ENCODE data around the gene CARS2. TPM values are rescaled to one million over a fixed set of nuclear protein-coding genes. Genes with fewer than 3 reads are reported as not detected.
"Not testable (repeated sequence)": the region's sequence is repeated elsewhere in the genome, so short reads cannot be mapped to it uniquely, and the experiment has no call there.

The CARS2 gene, protein sequence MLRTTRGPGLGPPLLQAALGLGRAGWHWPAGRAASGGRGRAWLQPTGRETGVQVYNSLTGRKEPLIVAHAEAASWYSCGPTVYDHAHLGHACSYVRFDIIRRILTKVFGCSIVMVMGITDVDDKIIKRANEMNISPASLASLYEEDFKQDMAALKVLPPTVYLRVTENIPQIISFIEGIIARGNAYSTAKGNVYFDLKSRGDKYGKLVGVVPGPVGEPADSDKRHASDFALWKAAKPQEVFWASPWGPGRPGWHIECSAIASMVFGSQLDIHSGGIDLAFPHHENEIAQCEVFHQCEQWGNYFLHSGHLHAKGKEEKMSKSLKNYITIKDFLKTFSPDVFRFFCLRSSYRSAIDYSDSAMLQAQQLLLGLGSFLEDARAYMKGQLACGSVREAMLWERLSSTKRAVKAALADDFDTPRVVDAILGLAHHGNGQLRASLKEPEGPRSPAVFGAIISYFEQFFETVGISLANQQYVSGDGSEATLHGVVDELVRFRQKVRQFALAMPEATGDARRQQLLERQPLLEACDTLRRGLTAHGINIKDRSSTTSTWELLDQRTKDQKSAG
- 10 to 100 TPM; 35.8 to 61.4 (median 47.4) TPM for polyA plus RNA-seq (ENCODE audit: insufficient read length in 10 of 10)
- long read RNA-seq, donor 1, transcript CARS2-201 (15 exons, 1,879 nt), result major isoform, 6 of 15 reads
- long read RNA-seq, donor 1, partial matches to known transcripts, result 6 of 15 reads
- long read RNA-seq, donor 1, other reads (novel, unspliced or antisense), result 0 of 15 reads
- long read RNA-seq, donor 2, transcript CARS2-201 (15 exons, 1,879 nt), result major isoform, 13 of 13 reads
- long read RNA-seq, donor 2, partial matches to known transcripts, result 0 of 13 reads
- long read RNA-seq, donor 2, other reads (novel, unspliced or antisense), result 0 of 13 reads
- long read RNA-seq, donor 3, result 0 reads
- long read RNA-seq, donor 4, transcript CARS2-201 (15 exons, 1,879 nt), result major isoform, 6 of 7 reads
- long read RNA-seq, donor 4, partial matches to known transcripts, result 0 of 7 reads
- long read RNA-seq, donor 4, other reads (novel, unspliced or antisense), result 0 of 7 reads
- long read RNA-seq, donor 5, transcript CARS2-201 (15 exons, 1,879 nt), result major isoform, 5 of 11 reads
- long read RNA-seq, donor 5, partial matches to known transcripts, result 5 of 11 reads
- long read RNA-seq, donor 5, other reads (novel, unspliced or antisense), result 0 of 11 reads
- long read RNA-seq, donor 6, transcript CARS2-201 (15 exons, 1,879 nt), result major isoform, 7 of 22 reads
- long read RNA-seq, donor 6, partial matches to known transcripts, result 7 of 22 reads
- long read RNA-seq, donor 6, other reads (novel, unspliced or antisense), result 8 of 22 reads
- long read RNA-seq, donor 7, partial matches to known transcripts, result 0 of 5 reads
- long read RNA-seq, donor 7, other reads (novel, unspliced or antisense), result 0 of 5 reads
- long read RNA-seq, donor 8, partial matches to known transcripts, result 0 of 5 reads
- long read RNA-seq, donor 8, other reads (novel, unspliced or antisense), result 0 of 5 reads
- long read RNA-seq, donor 9, partial matches to known transcripts, result 0 of 2 reads
- long read RNA-seq, donor 9, other reads (novel, unspliced or antisense), result 0 of 2 reads

DNA sequence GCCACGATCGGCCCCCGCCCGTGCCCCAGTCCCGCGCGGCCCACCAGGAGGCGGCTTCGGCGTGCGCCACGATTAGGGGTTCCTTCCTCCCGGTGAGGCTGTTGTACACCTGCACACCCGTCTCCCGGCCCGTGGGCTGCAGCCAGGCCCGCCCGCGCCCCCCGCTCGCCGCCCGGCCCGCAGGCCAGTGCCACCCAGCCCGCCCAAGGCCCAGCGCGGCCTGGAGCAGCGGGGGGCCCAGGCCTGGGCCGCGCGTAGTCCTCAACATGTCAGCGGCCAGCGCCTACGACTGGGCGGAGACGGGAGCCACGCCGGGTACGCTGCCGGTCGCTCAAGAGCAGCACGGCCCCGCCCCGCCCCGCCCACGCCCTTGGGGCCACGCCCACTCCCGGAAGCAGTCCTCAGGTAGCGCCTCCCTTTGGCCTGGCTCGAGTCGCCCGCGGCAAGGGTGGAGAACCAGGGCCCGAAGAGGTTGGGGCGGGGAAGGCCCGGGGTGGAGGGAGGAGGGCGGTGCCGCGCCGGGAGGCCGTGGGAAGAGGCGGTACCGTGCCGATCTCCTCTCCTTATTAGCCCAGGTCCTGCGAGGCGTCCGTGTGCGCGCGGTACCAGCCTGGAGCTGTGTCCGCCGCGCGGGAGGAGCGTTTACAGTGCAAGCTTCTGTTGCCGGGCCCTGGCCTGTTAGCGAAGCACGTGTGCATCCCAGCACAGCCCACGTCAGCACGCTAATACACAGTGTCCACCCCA lies at the start of gene CARS2:
Gene CARS2 (minus strand): TSS at position 291 of the 744 bp plus-strand sequence. CDS start 23 bp downstream, at position 268.
- DNase-seq, result peak; percentile 94 to 97 (median 95)

DNA sequence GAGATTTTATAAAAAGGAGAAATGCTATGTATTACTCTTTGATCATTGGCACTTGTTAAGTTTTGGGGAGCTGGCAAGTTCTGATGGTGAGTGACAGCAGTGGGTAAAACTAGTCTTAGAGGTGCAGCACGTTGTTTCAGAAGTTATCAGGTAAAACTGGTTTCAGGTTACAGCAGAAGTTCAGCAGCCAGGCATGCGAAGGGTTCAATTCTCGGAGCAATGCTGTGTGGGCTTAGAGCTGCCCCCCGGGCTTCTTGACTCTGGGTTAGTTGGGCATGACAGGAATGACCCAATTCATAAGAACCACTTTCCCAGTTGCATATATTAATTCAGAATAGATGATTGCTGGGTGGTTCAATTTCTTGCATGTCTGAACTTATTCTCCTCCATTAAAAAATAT lies 42.4 kb upstream of the CARS2 start:
- no peak for DNase-seq

DNA sequence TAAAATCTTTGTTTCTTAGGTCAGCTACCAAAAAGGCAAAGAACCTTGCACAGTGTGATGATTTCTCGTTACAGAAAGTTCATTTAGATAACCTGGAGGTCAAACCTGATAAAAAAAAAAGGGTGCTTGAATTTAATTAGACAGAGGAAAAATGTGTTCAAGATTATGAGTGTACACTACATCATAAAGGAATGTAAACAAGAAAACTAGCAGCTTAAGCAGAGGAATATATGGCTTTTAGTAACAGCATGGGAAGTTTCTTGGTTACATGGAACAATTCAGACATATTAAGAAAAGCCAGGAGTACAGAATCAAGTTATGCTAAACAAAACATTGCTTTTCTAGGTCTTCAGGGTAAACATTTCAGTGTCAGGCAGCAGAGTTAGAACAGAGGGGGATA lies 40.5 kb upstream of the CARS2 start:
- no peak for DNase-seq

DNA sequence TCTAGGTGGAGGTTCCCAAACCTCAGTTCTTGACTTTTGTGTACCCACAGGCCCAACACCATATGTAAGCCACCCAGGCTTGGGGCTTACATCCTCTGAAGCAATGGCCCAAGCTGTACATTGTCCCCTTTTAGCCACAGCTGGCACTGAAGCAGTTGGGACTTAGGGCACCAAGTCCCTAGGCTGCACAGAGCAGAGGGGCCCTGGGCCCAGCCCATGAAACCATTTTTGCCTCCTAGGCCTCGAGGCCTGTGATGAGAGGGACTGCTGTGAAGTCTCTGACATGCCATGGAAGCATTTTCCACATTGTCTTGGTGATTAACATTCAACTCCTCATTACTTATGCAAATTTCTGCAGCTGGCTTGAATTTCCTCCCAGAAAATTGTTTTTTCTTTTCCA lies 37.8 kb upstream of the CARS2 start:
- no peak for DNase-seq

DNA sequence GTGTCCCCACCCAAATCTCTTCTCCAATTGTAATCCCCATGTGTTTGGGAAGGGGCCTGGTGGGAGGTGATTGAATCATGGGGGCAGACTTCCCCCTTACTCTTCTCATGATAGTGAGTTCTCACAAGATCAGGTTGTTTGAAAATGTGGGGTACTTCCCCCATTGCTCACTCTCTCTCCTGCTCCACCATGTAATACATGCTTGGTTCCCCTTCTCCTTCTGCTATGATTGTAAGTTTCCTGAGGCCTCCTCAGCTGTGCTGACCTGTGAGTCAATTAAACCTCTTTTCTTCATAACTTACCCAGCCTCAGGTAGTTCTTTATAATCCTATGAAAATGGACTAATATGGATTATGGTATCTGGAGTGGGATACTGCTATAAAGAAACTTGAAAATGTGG lies 31.6 kb upstream of the CARS2 start:
- no peak for DNase-seq

DNA sequence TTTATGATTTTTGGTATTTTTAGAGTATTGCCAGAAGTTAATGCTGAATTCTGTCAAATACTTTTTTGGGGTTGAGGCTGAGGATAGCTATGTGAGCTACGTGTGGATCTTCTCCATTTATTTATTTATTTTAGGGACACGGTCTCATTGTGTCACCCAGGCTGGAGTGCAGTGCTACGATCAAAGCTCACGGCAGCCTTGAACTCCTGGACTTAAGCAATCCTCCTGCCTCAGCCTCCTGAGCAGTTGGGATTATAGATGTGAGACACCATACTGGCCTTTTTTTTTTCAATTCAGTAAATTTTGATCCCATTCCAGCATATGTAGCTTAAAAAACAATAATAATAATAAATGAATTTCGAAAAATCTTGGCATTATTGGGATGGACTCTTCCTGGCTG lies 28.6 kb upstream of the CARS2 start:
- no peak for DNase-seq

DNA sequence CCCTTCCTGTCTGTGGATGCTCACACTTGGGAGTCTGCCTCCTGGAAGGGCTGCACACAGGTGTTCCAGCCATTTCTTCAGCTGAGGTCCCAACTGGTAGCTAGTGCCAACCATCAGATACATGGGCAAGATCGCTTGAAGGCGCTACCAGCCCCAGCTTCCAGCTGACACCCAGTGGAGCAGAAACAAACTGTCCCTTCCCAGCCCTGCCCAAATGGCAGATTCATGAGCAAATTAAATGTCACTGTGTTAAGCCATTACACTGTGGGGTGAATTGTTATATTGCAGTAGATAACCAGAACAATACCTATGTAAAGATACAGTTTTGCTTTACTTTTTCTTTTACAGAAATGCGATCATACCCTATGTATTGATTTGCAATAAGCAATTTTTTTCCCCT lies 25.2 kb upstream of the CARS2 start:
- no peak for DNase-seq

DNA sequence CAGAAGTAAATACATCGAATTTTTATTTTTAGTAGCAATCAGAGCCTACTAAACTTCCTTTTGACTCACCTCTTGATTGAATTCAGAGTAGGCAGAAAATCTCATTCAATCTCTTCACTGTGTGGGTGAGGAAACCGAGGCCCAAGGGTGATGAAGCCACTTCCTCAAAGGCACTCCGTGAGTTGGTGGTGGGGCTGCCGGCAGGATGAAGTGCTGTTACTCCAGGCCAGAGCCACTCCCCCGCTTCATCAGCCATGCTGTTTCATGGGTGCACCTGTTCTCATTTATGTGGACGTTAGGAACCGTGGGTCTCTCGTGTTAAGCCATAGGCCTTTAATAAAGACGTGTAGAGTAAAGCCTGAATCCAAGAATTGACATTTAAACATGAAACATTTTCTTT lies 20.8 kb upstream of the CARS2 start:
- no peak for DNase-seq

DNA sequence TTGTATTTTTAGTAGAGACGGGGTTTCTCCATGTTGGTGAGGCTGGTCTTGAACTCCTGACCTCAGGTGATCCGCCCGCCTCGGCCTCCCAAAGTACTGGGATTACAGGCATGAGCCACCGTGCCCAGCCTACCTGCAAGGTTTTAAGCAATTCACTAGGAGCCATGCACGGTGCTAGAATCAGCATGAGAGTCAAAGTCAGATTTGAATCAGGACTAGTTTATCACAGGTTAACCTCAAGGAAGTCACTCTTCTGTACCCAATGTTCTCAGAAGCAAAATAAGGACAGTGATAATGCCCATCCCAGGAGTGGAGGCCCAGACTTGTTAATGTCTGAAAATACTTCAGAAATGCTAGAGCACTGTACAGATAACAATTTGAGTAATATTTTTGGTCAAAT lies 20.2 kb upstream of the CARS2 start:
- not testable (repeated sequence) for DNase-seq

DNA sequence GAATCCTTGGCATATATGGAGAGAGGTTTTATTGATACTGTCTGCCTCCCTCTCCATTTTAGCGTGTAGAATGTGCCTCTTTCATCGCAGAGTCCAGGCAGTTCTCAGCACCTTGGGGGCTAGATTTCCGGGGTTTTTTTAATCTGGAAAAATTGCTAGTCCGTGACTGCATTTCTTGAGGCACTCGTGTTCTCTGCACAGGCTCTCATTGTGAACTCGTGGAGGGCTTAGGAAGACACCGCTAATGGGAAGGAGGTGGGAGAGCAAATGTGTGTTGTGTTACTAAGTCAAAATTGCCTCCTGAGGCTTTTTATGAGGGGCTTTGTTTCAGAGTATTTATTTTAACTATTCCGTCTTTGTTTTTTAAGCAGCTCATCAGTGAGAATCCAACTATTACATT lies 17.7 kb upstream of the CARS2 start:
- DNase-seq, result no peak

DNA sequence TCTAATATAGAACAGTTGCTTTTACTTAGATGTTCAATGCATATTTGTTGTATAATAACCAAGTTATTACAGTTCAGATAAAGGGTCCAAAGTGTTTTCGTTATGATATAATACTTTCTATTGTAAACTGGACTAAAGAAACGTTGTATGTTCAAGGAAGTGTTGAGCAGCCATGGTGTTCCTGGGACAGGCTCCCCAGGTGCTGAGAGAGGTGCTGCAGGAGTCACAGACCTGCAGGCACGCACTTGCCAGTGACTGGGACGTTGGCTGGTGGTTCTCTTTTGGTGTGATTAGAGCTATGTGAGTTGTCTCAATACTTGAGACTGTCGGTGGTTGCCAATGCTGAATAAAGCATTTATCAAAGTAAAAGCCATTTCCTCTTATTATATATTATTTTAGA lies 17.1 kb upstream of the CARS2 start:
- no peak for DNase-seq

DNA sequence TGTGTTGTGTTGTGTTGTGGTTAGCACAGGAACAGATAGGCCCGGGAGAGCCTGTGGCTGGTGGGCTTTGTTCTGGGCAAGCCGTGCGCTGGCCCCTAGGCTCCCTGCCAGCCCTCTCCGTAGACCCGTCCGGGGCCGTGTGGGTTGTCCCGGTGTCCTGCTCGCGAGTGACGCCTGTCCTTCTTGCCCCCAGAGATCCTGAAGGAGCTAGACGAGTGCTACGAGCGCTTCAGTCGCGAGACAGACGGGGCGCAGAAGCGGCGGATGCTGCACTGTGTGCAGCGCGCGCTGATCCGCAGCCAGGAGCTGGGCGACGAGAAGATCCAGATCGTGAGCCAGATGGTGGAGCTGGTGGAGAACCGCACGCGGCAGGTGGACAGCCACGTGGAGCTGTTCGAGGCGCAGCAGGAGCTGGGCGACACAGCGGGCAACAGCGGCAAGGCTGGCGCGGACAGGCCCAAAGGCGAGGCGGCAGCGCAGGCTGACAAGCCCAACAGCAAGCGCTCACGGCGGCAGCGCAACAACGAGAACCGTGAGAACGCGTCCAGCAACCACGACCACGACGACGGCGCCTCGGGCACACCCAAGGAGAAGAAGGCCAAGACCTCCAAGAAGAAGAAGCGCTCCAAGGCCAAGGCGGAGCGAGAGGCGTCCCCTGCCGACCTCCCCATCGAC lies 13.3 kb upstream of the CARS2 start:
- no peak for DNase-seq

DNA sequence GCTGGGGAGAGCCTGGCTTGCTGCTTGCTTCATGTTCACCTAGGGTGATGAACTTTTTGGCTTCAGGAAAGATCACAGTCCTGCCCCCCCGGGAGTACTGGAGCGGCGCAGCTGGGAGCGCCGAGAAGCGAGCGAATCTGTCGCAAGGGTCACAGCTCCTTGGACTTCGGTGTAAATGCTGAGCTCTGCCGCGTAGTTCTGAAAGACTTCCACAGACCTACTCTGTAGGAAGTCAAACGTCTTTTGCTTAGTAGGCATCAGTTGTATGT lies 10.3 kb upstream of the CARS2 start:
- no peak for DNase-seq

DNA sequence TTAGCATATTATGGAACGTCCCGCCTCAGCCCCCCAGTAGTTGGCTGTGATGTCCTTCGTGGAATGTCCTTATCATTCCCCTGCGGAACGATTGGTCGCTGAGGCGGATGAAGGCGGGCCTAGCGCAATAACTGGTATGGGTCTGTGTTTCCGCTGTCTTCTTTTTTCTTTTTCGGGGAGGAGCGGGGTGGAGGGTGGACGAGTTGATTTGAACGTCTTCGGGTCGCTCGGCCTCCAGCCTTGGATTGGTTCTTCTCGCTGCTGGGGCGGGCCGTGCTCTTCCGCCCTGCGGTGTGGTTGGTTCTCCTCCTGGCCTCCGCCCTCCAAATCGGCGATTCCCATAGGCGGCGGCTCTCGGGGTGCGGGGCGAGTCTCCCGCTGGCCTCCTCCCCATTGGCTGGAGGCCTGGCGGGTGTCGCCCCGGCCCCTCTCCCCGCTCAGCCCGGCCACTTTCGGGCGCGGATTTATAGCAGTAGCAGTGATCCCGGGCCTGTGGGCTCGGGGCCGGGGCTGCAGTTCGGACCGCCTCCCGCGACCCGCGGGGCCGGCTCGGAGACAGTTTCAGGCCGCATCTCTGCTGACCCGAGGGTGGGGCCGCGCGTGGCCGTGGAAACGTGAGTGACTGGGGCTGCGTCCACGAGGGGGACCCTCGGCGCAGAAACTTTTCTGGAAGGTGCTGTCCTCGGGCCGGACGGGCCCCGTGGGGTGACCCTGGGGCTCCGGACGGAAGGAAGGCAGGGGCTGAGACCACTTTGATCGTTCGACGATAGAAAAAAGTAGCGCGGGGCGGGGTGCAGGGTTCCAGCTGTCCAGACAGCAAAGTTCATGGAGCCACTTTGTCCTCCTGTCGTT lies 9.7 kb upstream of the CARS2 start:
- DNase-seq, result peak; percentile 99 to 100 (median 100)

DNA sequence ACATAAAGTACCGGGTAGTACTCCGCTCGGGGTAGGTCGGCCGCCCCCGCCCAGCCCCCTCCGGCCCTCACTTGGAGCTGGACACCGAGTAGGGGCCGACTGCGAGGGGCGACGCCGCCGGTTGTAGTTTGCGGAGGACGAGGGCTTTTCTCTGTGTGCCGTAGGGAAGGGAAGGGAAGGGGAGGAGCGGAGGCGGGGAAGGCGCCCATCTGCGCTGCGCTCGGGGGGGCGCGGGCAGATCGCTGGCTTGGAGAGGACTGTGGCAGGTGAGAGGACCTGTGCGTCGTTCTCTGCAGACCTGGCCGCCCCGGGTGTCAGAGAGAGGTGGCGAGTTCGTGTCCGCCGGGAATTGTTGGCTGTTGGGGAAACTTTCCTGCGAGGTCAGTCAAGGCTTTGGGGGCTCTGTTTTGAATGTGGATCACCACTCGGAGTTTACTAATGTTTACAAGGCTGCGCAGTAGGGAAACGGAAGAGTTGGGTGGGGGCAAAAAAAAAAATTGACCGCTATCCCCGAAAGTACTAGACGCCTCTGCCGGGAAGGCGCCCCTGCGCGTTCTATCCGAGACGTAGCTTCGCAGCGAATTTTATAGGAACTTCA lies 9.0 kb upstream of the CARS2 start:
- peak; percentile 53 to 89 (median 75) for DNase-seq

DNA sequence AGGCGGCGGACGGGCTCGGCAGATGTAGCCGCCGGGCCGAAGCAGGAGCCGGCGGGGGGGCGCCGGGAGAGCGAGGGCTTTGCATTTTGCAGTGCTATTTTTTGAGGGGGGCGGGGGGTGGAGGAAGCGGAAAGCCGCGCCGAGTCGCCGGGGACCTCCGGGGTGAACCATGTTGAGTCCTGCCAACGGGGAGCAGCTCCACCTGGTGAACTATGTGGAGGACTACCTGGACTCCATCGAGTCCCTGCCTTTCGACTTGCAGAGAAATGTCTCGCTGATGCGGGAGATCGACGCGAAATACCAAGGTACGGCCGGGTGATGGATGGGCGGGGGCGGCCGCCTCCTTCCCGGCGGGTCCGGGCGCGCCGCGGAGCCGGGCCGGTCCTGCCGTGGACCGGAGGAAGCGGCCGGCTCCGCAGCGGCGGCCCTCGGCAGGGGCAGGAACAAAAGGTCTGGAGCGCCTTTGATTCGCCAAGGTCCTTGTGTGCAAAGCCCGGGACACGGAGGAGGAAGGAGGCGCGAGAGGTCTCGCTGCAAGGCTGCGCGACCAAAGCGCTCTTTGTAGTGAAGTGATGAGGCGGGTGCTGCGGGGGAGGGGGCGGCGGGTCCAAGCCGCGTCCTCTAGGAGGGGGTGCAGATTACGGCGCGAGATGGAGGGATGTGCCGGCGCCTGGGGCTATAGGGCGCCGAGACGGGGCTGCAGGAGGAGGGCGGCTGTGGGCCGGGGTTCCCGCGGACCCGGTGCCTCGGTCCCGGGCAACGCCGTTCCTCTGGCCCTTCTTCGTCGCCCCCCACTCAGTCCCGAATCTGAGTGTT lies 8.3 kb upstream of the CARS2 start:
- peak in 2 of 3 donors; percentile 58 to 82 for DNase-seq

DNA sequence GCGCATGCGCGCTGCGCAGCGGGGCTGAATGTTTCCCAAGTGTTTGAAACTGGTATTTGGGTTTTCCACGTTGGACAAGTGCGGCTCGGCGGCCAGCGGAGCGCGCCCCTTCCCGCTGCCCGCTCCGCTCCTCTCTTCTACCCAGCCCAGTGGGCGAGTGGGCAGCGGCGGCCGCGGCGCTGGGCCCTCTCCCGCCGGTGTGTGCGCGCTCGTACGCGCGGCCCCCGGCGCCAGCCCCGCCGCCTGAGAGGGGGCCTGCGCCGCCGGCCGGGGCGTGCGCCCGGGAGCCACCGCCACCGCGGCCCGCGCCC lies 7.7 kb upstream of the CARS2 start, which contains the start of gene ING1:
Gene ING1 (plus strand): TSS at position 59 of the 311 bp plus-strand sequence. CDS start 450 bp downstream, outside the sequence.
- DNase-seq, result no peak
